Neural progenitor cell (in vitro differentiated cells): ENCODE data around the gene KRI1. TPM values are rescaled to one million over a fixed set of nuclear protein-coding genes. Genes with fewer than 3 reads are reported as not detected.

Experiments used
- DNase-seq: peaks from one replicate; pipeline ENCODE4 v3.0.0-alpha.2; 2016; ENCODE audit warnings: low spot score
- H2AFZ ChIP-seq: fragments of 200-600 bp; sonication (generic); replicated peaks from 2 replicates; pipeline ENCODE4 v1.6.1; 2016; ENCODE audit warnings: antibody characterized with exemption
- H3F3A ChIP-seq: fragments of 200-600 bp; sonication (generic); 2 replicates; pipeline ENCODE4 v1.6.1; 2016; ENCODE audit warnings: antibody characterized with exemption, low read depth
- H3K27ac ChIP-seq: fragments of 200-600 bp; sonication (generic); 2 replicates; pipeline ENCODE4 v1.5.1; 2016; ENCODE audit warnings: mild to moderate bottlenecking
- H3K27me3 ChIP-seq: fragments of 200-600 bp; sonication (generic); 2 replicates; pipeline ENCODE4 v1.6.1; 2016; ENCODE audit warnings: mild to moderate bottlenecking, moderate library complexity
- H3K36me3 ChIP-seq: fragments of 200-600 bp; sonication (generic); 2 replicates; pipeline ENCODE4 v1.5.1; 2016
- H3K4me1 ChIP-seq: fragments of 200-600 bp; sonication (generic); 2 replicates; pipeline ENCODE4 v1.6.1; 2016; ENCODE audit warnings: mixed run types
- H3K4me2 ChIP-seq: fragments of 200-600 bp; sonication (generic); 2 replicates; pipeline ENCODE4 v1.6.1; 2016
- H3K4me3 ChIP-seq: fragments of 200-600 bp; sonication (generic); 2 replicates; pipeline ENCODE4 v1.5.1; 2016
- H3K79me2 ChIP-seq: fragments of 200-600 bp; sonication (generic); 2 replicates; pipeline ENCODE4 v1.6.1; 2016; ENCODE audit warnings: low read depth
- H3K9ac ChIP-seq: fragments of 200-600 bp; sonication (generic); 2 replicates; pipeline ENCODE4 v1.6.1; 2016
- H3K9me3 ChIP-seq: fragments of 200-600 bp; sonication (generic); 2 replicates; pipeline ENCODE4 v1.5.1; 2016; ENCODE audit warnings: low read depth
- H4K20me1 ChIP-seq: fragments of 200-600 bp; sonication (generic); 2 replicates; pipeline ENCODE4 v1.6.1; 2016; ENCODE audit warnings: low read depth
- H3K27ac Mint-ChIP-seq: 3 replicates; pipeline ENCODE4 v1.8.0; 2021; ENCODE audit warnings: mixed read lengths
- H3K27me3 Mint-ChIP-seq: 2 replicates; pipeline ENCODE4 v1.8.0; 2022; ENCODE audit warnings: low read depth, mild to moderate bottlenecking, inconsistent platforms, moderate library complexity, mixed read lengths; ENCODE audit not compliant: insufficient read depth
- H3K36me3 Mint-ChIP-seq: 3 replicates; pipeline ENCODE4 v1.8.0; 2021; ENCODE audit warnings: mixed read lengths
- H3K4me1 Mint-ChIP-seq: 3 replicates; pipeline ENCODE4 v1.8.0; 2021; ENCODE audit warnings: mixed read lengths
- H3K4me3 Mint-ChIP-seq: 3 replicates; pipeline ENCODE4 v1.8.0; 2021; ENCODE audit warnings: mild to moderate bottlenecking, moderate library complexity, mixed read lengths
- H3K9me3 Mint-ChIP-seq: 3 replicates; pipeline ENCODE4 v1.8.0; 2020; ENCODE audit warnings: mixed read lengths
- EZH2 ChIP-seq: fragments of 200-600 bp; sonication (generic); IDR thresholded peaks from 2 replicates; pipeline ENCODE4 v1.6.1; 2017; ENCODE audit warnings: antibody characterized with exemption, mild to moderate bottlenecking, moderate library complexity
- EZH2phosphoT487 ChIP-seq: fragments of 200-600 bp; sonication (generic); IDR thresholded peaks from 2 replicates; pipeline ENCODE4 v1.6.1; 2017; ENCODE audit warnings: antibody characterized with exemption
- total RNA-seq: library from RNA; depleted of rRNA; stranded (reverse); fragments of >200 nt; gene quantifications from 2 replicates; pipeline ENCODE4 v1.2.3, GENCODE V29; 2015; ENCODE audit warnings: low replicate concordance
- TF ChIP-seq, protein P1 (sequence below): fragments of 200-600 bp; sonication (generic); IDR thresholded peaks from 2 replicates; pipeline ENCODE4 v1.5.1; 2017; ENCODE audit warnings: antibody characterized with exemption, mild to moderate bottlenecking

KRI1 gene
- total RNA-seq, 1 donor from 2014 or later = 16.4 TPM

- no peaks in the 10 kb centered on the region for H3K36me3 Mint-ChIP-seq
Observed at GRCh38 chr19:10580979-10581631, 15.3 kb upstream of the KRI1 start.

DNA sequence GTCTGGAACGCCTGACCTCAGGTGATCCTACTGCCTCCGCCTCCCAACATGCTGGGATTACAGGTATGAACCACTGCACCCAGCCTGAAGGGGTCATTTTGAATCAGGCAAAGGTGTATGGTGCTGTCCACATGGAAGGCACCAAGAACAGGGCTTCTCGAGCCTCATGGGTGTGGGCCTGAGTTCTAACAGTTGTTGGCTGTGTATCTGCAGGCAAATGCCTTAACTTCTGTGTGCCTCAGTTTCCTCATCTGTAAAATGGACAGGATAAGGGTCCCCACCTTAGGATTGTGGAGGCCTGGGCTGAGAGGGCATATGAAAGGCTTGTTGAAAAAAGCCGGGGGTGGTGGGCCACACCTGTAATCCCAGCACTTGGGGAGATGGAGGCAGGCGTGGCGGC lies 12.1 kb upstream of the KRI1 start:
- Histone ChIP-seq H2AFZ (no peak overlapping the region), H4K20me1 (no peaks in the 10 kb centered on the region), H3K4me1 (no peaks in the 10 kb centered on the region), H3K9me3 (no peaks in the 10 kb centered on the region), H3K27me3 (no peaks in the 10 kb centered on the region), H3K36me3 (no peaks in the 10 kb centered on the region), H3K4me2 (no peak overlapping the region), H3K9ac (no peak overlapping the region), H3K79me2 (no peaks in the 10 kb centered on the region), H3K4me3 (no peak overlapping the region), H3F3A (peaks cover under 1% of the 10 kb centered on the region), H3K27ac (no peak overlapping the region)
- no peak for DNase-seq
- no peaks in the 10 kb centered on the region for H3K9me3 Mint-ChIP-seq
- no peaks in the 10 kb centered on the region for H3K36me3 Mint-ChIP-seq
- no peak overlapping the region for H3K27ac Mint-ChIP-seq
- H3K27me3 Mint-ChIP-seq = peaks cover 4% of the 10 kb centered on the region
- TF ChIP-seq EZH2phosphoT487 (no peak), EZH2 (no peak)
- TF ChIP-seq, protein P1, sequence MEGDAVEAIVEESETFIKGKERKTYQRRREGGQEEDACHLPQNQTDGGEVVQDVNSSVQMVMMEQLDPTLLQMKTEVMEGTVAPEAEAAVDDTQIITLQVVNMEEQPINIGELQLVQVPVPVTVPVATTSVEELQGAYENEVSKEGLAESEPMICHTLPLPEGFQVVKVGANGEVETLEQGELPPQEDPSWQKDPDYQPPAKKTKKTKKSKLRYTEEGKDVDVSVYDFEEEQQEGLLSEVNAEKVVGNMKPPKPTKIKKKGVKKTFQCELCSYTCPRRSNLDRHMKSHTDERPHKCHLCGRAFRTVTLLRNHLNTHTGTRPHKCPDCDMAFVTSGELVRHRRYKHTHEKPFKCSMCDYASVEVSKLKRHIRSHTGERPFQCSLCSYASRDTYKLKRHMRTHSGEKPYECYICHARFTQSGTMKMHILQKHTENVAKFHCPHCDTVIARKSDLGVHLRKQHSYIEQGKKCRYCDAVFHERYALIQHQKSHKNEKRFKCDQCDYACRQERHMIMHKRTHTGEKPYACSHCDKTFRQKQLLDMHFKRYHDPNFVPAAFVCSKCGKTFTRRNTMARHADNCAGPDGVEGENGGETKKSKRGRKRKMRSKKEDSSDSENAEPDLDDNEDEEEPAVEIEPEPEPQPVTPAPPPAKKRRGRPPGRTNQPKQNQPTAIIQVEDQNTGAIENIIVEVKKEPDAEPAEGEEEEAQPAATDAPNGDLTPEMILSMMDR = no peak
- peaks cover 9% of the 10 kb centered on the region for H3K4me1 Mint-ChIP-seq
- no peak overlapping the region for H3K4me3 Mint-ChIP-seq

More at GRCh38 chr19:10580979-10581631, 15.3 kb upstream of the KRI1 start:
- Histone ChIP-seq H3K9me3 (no peaks in the 10 kb centered on the region), H2AFZ (no peak overlapping the region), H3K79me2 (no peaks in the 10 kb centered on the region), H3K36me3 (no peaks in the 10 kb centered on the region), H3F3A (no peaks in the 10 kb centered on the region), H3K4me2 (no peak overlapping the region), H3K27ac (no peak overlapping the region), H3K27me3 (peaks cover under 1% of the 10 kb centered on the region), H3K4me1 (no peaks in the 10 kb centered on the region), H4K20me1 (no peaks in the 10 kb centered on the region), H3K4me3 (no peak overlapping the region), H3K9ac (no peak overlapping the region)
- Mint-ChIP-seq H3K27me3 (peaks cover 16% of the 10 kb centered on the region), H3K9me3 (no peaks in the 10 kb centered on the region), H3K27ac (peak overlapping the region; percentile 31), H3K4me1 (peaks cover 9% of the 10 kb centered on the region), H3K4me3 (peak overlapping the region; percentile 27)
- TF ChIP-seq, protein P1 = peak; percentile 94
- no peak for TF ChIP-seq EZH2
- peak; percentile 97 for DNase-seq

DNA sequence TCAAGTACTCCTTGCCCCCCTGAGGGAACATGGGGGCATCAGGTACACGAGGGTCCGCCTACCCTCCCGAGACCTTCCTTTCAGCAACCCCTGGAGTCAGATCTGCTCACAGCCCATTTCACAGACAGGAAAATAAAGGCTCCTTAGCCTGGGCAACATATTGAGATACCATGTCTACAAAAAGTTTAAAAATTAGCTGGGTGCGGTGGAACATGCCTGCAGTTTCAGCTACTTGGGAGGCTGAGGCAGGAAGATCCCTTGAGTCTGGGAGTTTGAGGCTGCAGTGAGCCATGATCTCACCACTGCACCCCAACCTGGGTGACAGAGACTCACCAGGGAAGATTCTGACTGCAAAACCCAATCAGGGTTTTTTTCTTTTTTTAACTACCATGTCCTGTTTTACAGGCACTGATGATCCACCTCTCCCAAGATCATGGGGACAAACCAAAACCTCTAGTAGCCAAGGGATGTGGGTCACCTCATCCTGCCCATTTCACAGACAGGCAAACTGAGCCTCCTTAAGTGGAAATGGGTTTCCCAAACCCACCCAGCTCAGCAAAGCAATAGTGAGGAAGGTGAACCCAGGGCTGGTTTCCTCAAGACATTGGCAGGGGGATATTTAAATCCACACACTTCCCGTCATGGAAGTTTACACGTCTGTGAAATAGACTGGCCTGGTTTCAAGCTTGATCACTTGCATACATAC lies 9.4 kb upstream of the KRI1 start:
- no peaks in the 10 kb centered on the region for H3K9me3 ChIP-seq
- Mint-ChIP-seq H3K4me3 (no peak overlapping the region), H3K36me3 (no peaks in the 10 kb centered on the region), H3K4me1 (peaks cover 14% of the 10 kb centered on the region), H3K27me3 (peaks cover 4% of the 10 kb centered on the region), H3K27ac (no peak overlapping the region), H3K9me3 (no peaks in the 10 kb centered on the region)
- no peak overlapping the region for H3K4me2 ChIP-seq
- H3K27ac ChIP-seq = no peak overlapping the region
- no peak overlapping the region for H3K9ac ChIP-seq
- H3K79me2 ChIP-seq = no peaks in the 10 kb centered on the region
- H3K27me3 ChIP-seq = no peaks in the 10 kb centered on the region
- H2AFZ ChIP-seq = no peak overlapping the region
- no peak overlapping the region for H3K4me3 ChIP-seq
- H3K4me1 ChIP-seq = no peaks in the 10 kb centered on the region
- no peaks in the 10 kb centered on the region for H3K36me3 ChIP-seq
- no peak for DNase-seq
- H4K20me1 ChIP-seq = no peaks in the 10 kb centered on the region
- TF ChIP-seq EZH2 (no peak), EZH2phosphoT487 (no peak)
- TF ChIP-seq, protein P1 = no peak
- H3F3A ChIP-seq = peaks cover 12% of the 10 kb centered on the region
